Large intestine (tissue), 3 donors: Measurements from ENCODE around the gene KIF21A. TPM values are rescaled to one million over a fixed set of nuclear protein-coding genes. Genes with fewer than 3 reads are reported as not detected.

Source experiments
- DNase-seq, 2 donors: peaks; one replicate each; pipeline versions ENCODE4 v3.0.0 to v3.0.0-alpha.2; 2013
- H3K27ac ChIP-seq: one replicate; pipeline ENCODE4 v1.5.1; 2013; ENCODE audit warnings: low read length
- H3K27me3 ChIP-seq: 2 replicates; pipeline ENCODE4 v1.6.1; 2013; ENCODE audit warnings: low read length; ENCODE audit not compliant: control insufficient read depth, insufficient read depth
- H3K36me3 ChIP-seq: 2 replicates; pipeline ENCODE4 v1.6.1; 2013; ENCODE audit warnings: low read length; ENCODE audit not compliant: control insufficient read depth, insufficient read depth
- H3K4me1 ChIP-seq: one replicate; pipeline ENCODE4 v1.6.1; 2013; ENCODE audit warnings: low read length; ENCODE audit not compliant: control insufficient read depth, insufficient read depth
- H3K4me3 ChIP-seq: one replicate; pipeline ENCODE4 v1.5.1; 2013; ENCODE audit warnings: low read length
- H3K9me3 ChIP-seq: one replicate; pipeline ENCODE4 v1.6.1; 2013; ENCODE audit warnings: mild to moderate bottlenecking, low read depth, low read length, moderate library complexity; ENCODE audit not compliant: control insufficient read depth
- WGBS: methylation state at CpG from one replicate; pipeline ENCODE4 v1.1.5; 2013; ENCODE audit warnings: low lambda C conversion rate; ENCODE audit not compliant: insufficient coverage; 5-methylcytosine and 5-hydroxymethylcytosine counted together
- polyA plus RNA-seq: library from polyadenylated mRNA; unstranded; fragments of 120-200 nt; gene quantifications from one replicate; pipeline ENCODE4 v1.2.1, GENCODE V29; 2013

KIF21A gene
- polyA plus RNA-seq, 1 donor, result 35.5 TPM

DNA sequence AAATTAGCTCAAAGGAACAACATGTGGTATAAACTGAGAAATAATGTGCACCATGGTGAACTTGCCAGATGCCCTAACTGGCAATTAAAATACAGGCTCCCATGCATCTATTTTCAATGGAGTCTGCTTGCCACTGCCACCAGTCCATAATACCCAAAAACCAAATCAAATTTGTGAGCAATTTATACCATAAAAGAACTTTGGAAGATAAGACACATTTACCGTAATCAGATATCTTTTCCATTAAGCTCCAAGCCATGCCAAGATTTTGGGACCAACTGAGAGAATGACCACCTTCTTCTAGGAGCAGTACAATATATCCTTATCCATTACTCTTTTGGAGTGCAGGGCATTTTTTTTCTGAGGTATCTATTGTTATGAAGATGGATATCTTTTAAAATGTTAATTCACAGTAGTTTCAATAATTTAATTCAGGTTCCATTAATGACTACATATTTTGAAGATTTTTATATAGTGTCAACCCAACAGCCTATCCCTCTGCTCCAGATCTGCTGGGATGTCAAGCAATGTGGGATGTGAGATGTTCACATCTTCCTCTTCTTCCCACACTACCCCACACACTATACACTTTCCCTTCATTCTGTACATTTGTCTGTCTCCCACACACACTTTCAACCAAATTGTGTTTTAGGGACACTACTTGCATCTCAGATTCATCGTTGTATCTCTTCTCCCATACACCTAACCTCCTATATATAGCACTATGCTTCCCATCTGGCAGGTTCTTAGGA is 53.3 kb downstream of the KIF21A start:
- no peak overlapping the region for H3K27ac ChIP-seq
- H3K27me3 ChIP-seq, result no peaks in the 10 kb centered on the region
- no peak for DNase-seq
- WGBS, result no CpG with 5 or more reads among the region's 2 CpGs
- H3K4me1 ChIP-seq, result no peaks in the 10 kb centered on the region
- no peak overlapping the region for H3K4me3 ChIP-seq
- H3K36me3 ChIP-seq, result no peaks in the 10 kb centered on the region
- no peaks in the 10 kb centered on the region for H3K9me3 ChIP-seq

DNA sequence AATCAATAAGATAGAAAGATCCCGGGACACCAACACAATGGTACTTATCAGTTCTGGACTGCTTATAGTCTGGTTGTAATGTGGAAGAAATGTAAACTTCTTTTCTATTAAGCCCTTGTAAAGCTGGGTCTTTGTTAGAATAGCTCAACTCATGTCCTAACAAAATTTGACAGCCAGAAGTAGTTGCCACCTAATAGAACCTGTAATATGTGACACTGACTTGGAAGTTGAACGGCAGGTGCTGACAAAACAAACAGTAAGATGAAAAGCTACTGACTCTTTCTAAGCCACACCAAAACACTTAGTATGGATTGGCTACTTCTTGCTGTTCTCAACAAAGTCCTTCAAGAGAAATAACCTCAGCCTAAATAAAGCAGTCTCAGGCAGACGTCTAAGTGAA is 56.6 kb downstream of the KIF21A start:
- Histone ChIP-seq H3K27me3 (no peaks in the 10 kb centered on the region), H3K27ac (no peak overlapping the region), H3K36me3 (no peaks in the 10 kb centered on the region), H3K9me3 (no peaks in the 10 kb centered on the region), H3K4me1 (no peaks in the 10 kb centered on the region), H3K4me3 (no peak overlapping the region)
- WGBS, result no CpG with 5 or more reads among the region's 3 CpGs
- DNase-seq, result no peak

- 86% methylated on average over 1 of the region's 2 CpGs for WGBS
- H3K27me3 ChIP-seq, result no peaks in the 10 kb centered on the region
- DNase-seq, result no peak
These were observed 59.8 kb downstream of the KIF21A start for GRCh38 chr12:39383114-39383513.

GRCh38 chr12:39380090-39380489 is 62.8 kb downstream of the KIF21A start:
- Histone ChIP-seq H3K4me1 (no peaks in the 10 kb centered on the region), H3K4me3 (no peak overlapping the region), H3K36me3 (no peaks in the 10 kb centered on the region), H3K9me3 (no peaks in the 10 kb centered on the region), H3K27me3 (no peaks in the 10 kb centered on the region), H3K27ac (no peak overlapping the region)
- no peak for DNase-seq
- 86% methylated on average over 1 of the region's 10 CpGs for WGBS

More at GRCh38 chr12:39383114-39383513, 59.8 kb downstream of the KIF21A start:
- Histone ChIP-seq H3K4me1 (no peaks in the 10 kb centered on the region), H3K27ac (no peak overlapping the region), H3K4me3 (no peak overlapping the region), H3K36me3 (no peaks in the 10 kb centered on the region), H3K9me3 (no peaks in the 10 kb centered on the region)

- no peaks in the 10 kb centered on the region for H3K27me3 ChIP-seq
- no peaks in the 10 kb centered on the region for H3K9me3 ChIP-seq
- no CpG with 5 or more reads among the region's 1 CpG for whole genome bisulfite sequencing
- H3K4me3 ChIP-seq, result no peak overlapping the region
- DNase-seq, result no peak
- no peak overlapping the region for H3K27ac ChIP-seq
- H3K4me1 ChIP-seq, result no peaks in the 10 kb centered on the region
- no peaks in the 10 kb centered on the region for H3K36me3 ChIP-seq
These were observed 64.6 kb downstream of the KIF21A start for GRCh38 chr12:39378341-39378740.

GRCh38 chr12:39375206-39375808 is 67.6 kb downstream of the KIF21A start:
- H3K4me1 ChIP-seq, result no peaks in the 10 kb centered on the region
- H3K9me3 ChIP-seq, result no peaks in the 10 kb centered on the region
- DNase-seq, result no peak
- no peaks in the 10 kb centered on the region for H3K36me3 ChIP-seq
- H3K27me3 ChIP-seq, result no peaks in the 10 kb centered on the region
- no peak overlapping the region for H3K27ac ChIP-seq
- H3K4me3 ChIP-seq, result no peak overlapping the region
- WGBS, result no CpG with 5 or more reads among the region's 2 CpGs

GRCh38 chr12:39372929-39373328 is 70.0 kb downstream of the KIF21A start:
- Histone ChIP-seq H3K4me3 (no peak overlapping the region), H3K4me1 (no peaks in the 10 kb centered on the region), H3K27ac (no peak overlapping the region), H3K9me3 (no peaks in the 10 kb centered on the region), H3K36me3 (no peaks in the 10 kb centered on the region), H3K27me3 (no peaks in the 10 kb centered on the region)
- DNase-seq, result no peak
- WGBS, result 100% methylated on average over 1 of the region's 2 CpGs

- no peak for DNase-seq
- H3K36me3 ChIP-seq, result no peaks in the 10 kb centered on the region
- WGBS, result 100% methylated on average over 1 of the region's 2 CpGs
- no peak overlapping the region for H3K27ac ChIP-seq
- no peaks in the 10 kb centered on the region for H3K9me3 ChIP-seq
- no peak overlapping the region for H3K4me3 ChIP-seq
- no peaks in the 10 kb centered on the region for H3K4me1 ChIP-seq
- H3K27me3 ChIP-seq, result no peaks in the 10 kb centered on the region
These were observed 70.6 kb downstream of the KIF21A start for GRCh38 chr12:39372204-39372925.

DNA sequence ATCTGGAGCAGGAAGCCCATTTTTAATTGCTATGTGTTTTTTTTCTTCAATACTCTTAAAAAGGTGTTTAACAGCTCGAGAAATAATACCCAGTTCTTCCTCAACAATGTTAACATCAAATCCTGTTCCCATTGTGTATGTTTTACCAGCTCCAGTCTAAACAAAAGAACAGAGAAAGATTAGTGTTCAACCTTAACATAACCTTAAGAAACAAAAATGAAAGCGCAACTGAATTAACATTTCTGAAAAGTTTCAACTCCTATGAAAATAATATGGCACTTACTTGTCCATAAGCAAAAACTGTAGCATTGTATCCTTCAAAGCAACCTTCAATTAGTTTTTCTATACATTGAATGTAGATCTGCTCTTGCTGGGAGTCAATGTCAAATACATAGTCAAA is 73.2 kb downstream of the KIF21A start:
- Histone ChIP-seq H3K4me1 (no peaks in the 10 kb centered on the region), H3K27ac (no peak overlapping the region), H3K9me3 (no peaks in the 10 kb centered on the region), H3K36me3 (peaks cover 2% of the 10 kb centered on the region), H3K4me3 (no peak overlapping the region), H3K27me3 (no peaks in the 10 kb centered on the region)
- no peak for DNase-seq
- WGBS, result 82% methylated on average over 2 of the region's 2 CpGs

GRCh38 chr12:39368891-39369290 is 74.0 kb downstream of the KIF21A start:
- Histone ChIP-seq H3K36me3 (peaks cover 2% of the 10 kb centered on the region), H3K27me3 (no peaks in the 10 kb centered on the region), H3K9me3 (no peaks in the 10 kb centered on the region), H3K4me3 (no peak overlapping the region), H3K27ac (no peak overlapping the region), H3K4me1 (no peaks in the 10 kb centered on the region)
- WGBS, result no CpG with 5 or more reads among the region's 2 CpGs
- no peak for DNase-seq
